ENCODE measurements around the gene OR4K13. TPM values are rescaled to one million over a fixed set of nuclear protein-coding genes. Genes with fewer than 3 reads are reported as not detected.

Gene OR4K13
- total RNA-seq, 1 experiment from 2014 or later, result not detected

GRCh38 chr14:20031058-20031457, 4.8 kb downstream of the OR4K13 start:
- POLR2A ChIA-PET, result interaction anchor here (0.6 kb wide), 1 partner anchor 323 kb away, joined by 5 read pairs; no protein-coding TSS in a partner anchor
- H3K4me3 ChIP-seq (ENCODE audit: low read depth in 2 of 2, low read length in 2 of 2), result no peak overlapping the region
- no peaks in the 10 kb centered on the region for H3K4me1 ChIP-seq (ENCODE audit: control insufficient read depth, insufficient read depth, low read length)
- in situ Hi-C loops (cut with HindIII; ENCODE audit: low pct_unique_long_range_greater_than_20kb, low sequenced_read_pairs) (no loop called here), intact Hi-C loops (cut with micrococcal nuclease; ENCODE audit: unreplicated experiment) (no loop called here)
- ATAC-seq (no peak), DNase-seq (ENCODE audit: low read depth, low spot score) (no peak)
- no peaks in the 10 kb centered on the region for H3K27me3 ChIP-seq (ENCODE audit: control insufficient read depth, insufficient read depth, low read length)
- CTCF ChIA-PET, result no interaction called here
- H3K36me3 ChIP-seq (ENCODE audit: control insufficient read depth, insufficient read depth, low read length), result no peaks in the 10 kb centered on the region
- TF ChIP-seq SIN3A (IDR thresholded peaks at IDR 0.05; ENCODE audit: borderline replicate concordance, insufficient read depth, low read depth, low read length) (no peak), CTCF (IDR thresholded peaks at IDR 0.05) (no peak), POLR2AphosphoS5 (IDR thresholded peaks at IDR 0.05; ENCODE audit: low read depth, low read length) (no peak), REST (IDR thresholded peaks at IDR 0.05; ENCODE audit: insufficient read depth in 1 of 2, low read depth in 2 of 2, low read length in 1 of 2) (no peak), TCF7L2 (IDR thresholded peaks at IDR 0.05; ENCODE audit: low read depth, low read length) (no peak)
- BruUV-seq (replicated peaks), result no TSS peak
- H3K9me3 ChIP-seq (ENCODE audit: control insufficient read depth, insufficient read depth, low read depth, low read length), result no peaks in the 10 kb centered on the region
- H3K27ac ChIP-seq (ENCODE audit: low read length), result no peak overlapping the region

- POLR2A ChIA-PET, result no interaction called here
Observed at GRCh38 chr14:20019257-20019865, 16.5 kb downstream of the OR4K13 start, which contains the start of gene OR4K14. OR4K14 (minus strand) TSS chr14:20019307; CDS start chr14:20015193, 4,114 bp downstream.

GRCh38 chr14:20008156-20008555, 27.7 kb downstream of the OR4K13 start:
- no peak overlapping the region for H3K27ac ChIP-seq (ENCODE audit: low read length)
- no TSS peak for BruUV-seq (replicated peaks)
- CTCF ChIA-PET, result no interaction called here
- no peaks in the 10 kb centered on the region for H3K27me3 ChIP-seq (ENCODE audit: control insufficient read depth, insufficient read depth, low read length)
- in situ Hi-C loops (cut with HindIII; ENCODE audit: low pct_unique_long_range_greater_than_20kb, low sequenced_read_pairs), result no loop called here
- H3K36me3 ChIP-seq (ENCODE audit: control insufficient read depth, insufficient read depth, low read length), result no peaks in the 10 kb centered on the region
- intact Hi-C loops (cut with micrococcal nuclease; ENCODE audit: unreplicated experiment), result no loop called here
- no peak overlapping the region for H3K4me3 ChIP-seq (ENCODE audit: low read depth in 2 of 2, low read length in 2 of 2)
- H3K4me1 ChIP-seq (ENCODE audit: control insufficient read depth, insufficient read depth, low read length), result no peaks in the 10 kb centered on the region
- DNase-seq (ENCODE audit: low read depth, low spot score), result no peak
- no peak for TF ChIP-seq POLR2AphosphoS5 (IDR thresholded peaks at IDR 0.05; ENCODE audit: low read depth, low read length)
- no peak for TF ChIP-seq TCF7L2 (IDR thresholded peaks at IDR 0.05; ENCODE audit: low read depth, low read length)
- TF ChIP-seq CTCF (IDR thresholded peaks at IDR 0.05), result no peak
- TF ChIP-seq REST (IDR thresholded peaks at IDR 0.05; ENCODE audit: insufficient read depth in 1 of 2, low read depth in 2 of 2, low read length in 1 of 2), result no peak
- no peak for TF ChIP-seq SIN3A (IDR thresholded peaks at IDR 0.05; ENCODE audit: borderline replicate concordance, insufficient read depth, low read depth, low read length)
- ATAC-seq, result no peak
- POLR2A ChIA-PET, result no interaction called here
- H3K9me3 ChIP-seq (ENCODE audit: control insufficient read depth, insufficient read depth, low read depth, low read length), result no peaks in the 10 kb centered on the region

More at GRCh38 chr14:20019257-20019865, 16.5 kb downstream of the OR4K13 start, which contains the start of gene OR4K14:
- TF ChIP-seq SIN3A (IDR thresholded peaks at IDR 0.05; ENCODE audit: borderline replicate concordance, insufficient read depth, low read depth, low read length) (no peak), POLR2AphosphoS5 (IDR thresholded peaks at IDR 0.05; ENCODE audit: low read depth, low read length) (no peak)
- no peak within 1 kb of the TSS for H3K4me3 ChIP-seq (ENCODE audit: low read depth in 2 of 2, low read length in 2 of 2)
- H3K27me3 ChIP-seq (ENCODE audit: control insufficient read depth, insufficient read depth, low read length), result no peaks in the 10 kb centered on the region
- DNase-seq (ENCODE audit: low read depth, low spot score), result no peak
- in situ Hi-C loops (cut with HindIII; ENCODE audit: low pct_unique_long_range_greater_than_20kb, low sequenced_read_pairs) (no loop called here), intact Hi-C loops (cut with micrococcal nuclease; ENCODE audit: unreplicated experiment) (no loop called here)
- no peak within 1 kb of the TSS for H3K27ac ChIP-seq (ENCODE audit: low read length)
- H3K9me3 ChIP-seq (ENCODE audit: control insufficient read depth, insufficient read depth, low read depth, low read length), result no peaks in the 10 kb centered on the region
- H3K36me3 ChIP-seq (ENCODE audit: control insufficient read depth, insufficient read depth, low read length), result no peaks in the 10 kb centered on the region
- no peaks in the 10 kb centered on the region for H3K4me1 ChIP-seq (ENCODE audit: control insufficient read depth, insufficient read depth, low read length)
- BruUV-seq (replicated peaks), result no TSS peak
- CTCF ChIA-PET, result no interaction called here
- no peak for ATAC-seq

Measured in Panc1 (cell line).